KOPT-K1 (cell line): ENCODE measurements around the gene FYB2.

ENCODE experiments used
- H3K27ac ChIP-seq: fragments of 200-600 bp; sonication (generic); 2 replicates; pipeline ENCODE4 v1.5.1; 2016; ENCODE audit warnings: antibody characterized with exemption, mild to moderate bottlenecking, low read depth, low read length; ENCODE audit not compliant: poor library complexity, severe bottlenecking
- H3K36me3 ChIP-seq: fragments of 200-600 bp; sonication (generic); 2 replicates; pipeline ENCODE4 v1.5.1; 2017; ENCODE audit warnings: antibody characterized with exemption, mild to moderate bottlenecking, low read length, moderate library complexity; ENCODE audit not compliant: insufficient read depth
- H3K9me3 ChIP-seq: fragments of 200-600 bp; sonication (generic); 2 replicates; pipeline ENCODE4 v1.5.1; 2017; ENCODE audit warnings: antibody characterized with exemption, low read length, mild to moderate bottlenecking; ENCODE audit not compliant: insufficient read depth, poor library complexity, severe bottlenecking

The FYB2 gene

DNA sequence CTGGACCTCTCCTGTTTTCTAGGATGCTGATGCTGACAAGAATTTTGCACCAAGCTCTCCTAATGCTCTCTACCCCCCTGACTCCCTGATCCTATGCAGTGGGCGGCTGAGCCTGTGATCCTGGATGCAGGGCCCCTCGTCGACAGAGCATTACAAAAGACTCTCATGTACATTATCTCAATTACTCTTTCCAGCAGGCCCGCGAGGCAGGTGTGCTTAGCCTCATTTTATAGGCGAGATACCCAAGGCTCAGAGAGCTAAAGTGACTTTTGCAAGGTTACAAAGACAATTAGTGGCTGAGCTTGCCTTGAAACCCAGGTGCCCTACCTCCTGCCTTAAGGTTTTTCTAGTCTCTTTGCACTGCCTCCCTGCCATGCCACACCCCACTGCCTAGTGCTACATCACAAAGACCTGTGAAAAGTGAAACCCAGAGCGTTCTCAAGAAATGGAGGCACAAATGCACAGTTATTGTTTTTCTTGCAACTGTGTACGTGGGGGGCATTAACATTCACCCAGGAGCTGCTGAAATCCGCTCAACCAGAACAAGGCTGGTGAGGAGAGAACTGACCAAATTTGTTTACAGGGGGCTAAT is 25.4 kb upstream of the FYB2 start:
- Histone ChIP-seq H3K9me3 (no peaks in the 10 kb centered on the region), H3K27ac (no peak overlapping the region), H3K36me3 (no peaks in the 10 kb centered on the region)

GRCh38 chr1:56843544-56843943 is 24.3 kb upstream of the FYB2 start:
- Histone ChIP-seq H3K9me3 (no peaks in the 10 kb centered on the region), H3K36me3 (no peaks in the 10 kb centered on the region), H3K27ac (no peak overlapping the region)

GRCh38 chr1:56838759-56839158 is 19.6 kb upstream of the FYB2 start:
- H3K27ac ChIP-seq = no peak overlapping the region
- no peaks in the 10 kb centered on the region for H3K36me3 ChIP-seq
- H3K9me3 ChIP-seq = no peaks in the 10 kb centered on the region

DNA sequence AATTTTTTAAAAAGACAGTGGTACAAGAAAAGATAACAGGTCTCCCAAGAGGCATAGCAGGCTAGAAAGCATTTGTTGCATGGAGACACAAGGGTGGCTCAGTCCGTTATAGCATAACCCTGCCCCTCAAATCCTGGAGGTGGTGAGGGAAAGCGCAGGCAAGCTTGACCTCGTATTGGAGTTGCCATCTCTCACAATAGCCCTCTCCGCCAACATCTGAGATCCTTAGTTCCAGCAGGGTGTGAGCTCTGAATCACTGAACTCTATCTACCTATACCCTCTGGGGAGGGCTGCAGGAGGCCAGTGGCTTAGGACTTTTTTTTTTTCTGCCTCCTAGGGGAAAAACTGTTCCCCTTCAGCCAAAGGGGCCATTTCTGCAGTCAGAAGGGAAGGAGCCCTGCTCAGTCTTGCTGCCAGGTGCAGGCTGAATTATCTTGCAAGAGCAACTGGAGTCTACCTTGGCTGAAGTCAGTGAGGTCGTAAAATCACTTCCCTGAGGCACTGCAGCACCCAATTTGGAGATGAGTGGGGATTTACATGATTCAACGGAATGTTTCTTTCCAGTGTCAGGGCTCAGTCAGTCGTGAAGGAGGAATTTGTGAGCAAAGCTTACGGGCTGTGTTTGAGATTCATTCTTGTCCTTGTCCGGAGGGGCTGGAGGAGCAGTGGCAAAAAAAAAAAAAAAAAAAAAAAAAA is 18.2 kb upstream of the FYB2 start:
- H3K36me3 ChIP-seq = no peaks in the 10 kb centered on the region
- H3K9me3 ChIP-seq = no peaks in the 10 kb centered on the region
- no peak overlapping the region for H3K27ac ChIP-seq

- H3K9me3 ChIP-seq = no peaks in the 10 kb centered on the region
- H3K27ac ChIP-seq = no peak overlapping the region
- H3K36me3 ChIP-seq = no peaks in the 10 kb centered on the region
Measured at GRCh38 chr1:56836359-56836758, 17.2 kb upstream of the FYB2 start.

- Histone ChIP-seq H3K9me3 (no peaks in the 10 kb centered on the region), H3K27ac (no peak overlapping the region), H3K36me3 (no peaks in the 10 kb centered on the region)
Measured at GRCh38 chr1:56835657-56836056, 16.5 kb upstream of the FYB2 start.

- H3K9me3 ChIP-seq = no peaks in the 10 kb centered on the region
- no peaks in the 10 kb centered on the region for H3K36me3 ChIP-seq
- no peak overlapping the region for H3K27ac ChIP-seq
Measured at GRCh38 chr1:56834137-56834900, 15.1 kb upstream of the FYB2 start.

GRCh38 chr1:56833088-56833487 is 13.9 kb upstream of the FYB2 start:
- no peaks in the 10 kb centered on the region for H3K9me3 ChIP-seq
- H3K27ac ChIP-seq = no peak overlapping the region
- H3K36me3 ChIP-seq = no peaks in the 10 kb centered on the region

- no peaks in the 10 kb centered on the region for H3K36me3 ChIP-seq
- H3K9me3 ChIP-seq = no peaks in the 10 kb centered on the region
- no peak overlapping the region for H3K27ac ChIP-seq
Measured at GRCh38 chr1:56831871-56832693, 12.9 kb upstream of the FYB2 start.

GRCh38 chr1:56830052-56830451 is 10.8 kb upstream of the FYB2 start:
- Histone ChIP-seq H3K27ac (no peak overlapping the region), H3K36me3 (no peaks in the 10 kb centered on the region)

DNA sequence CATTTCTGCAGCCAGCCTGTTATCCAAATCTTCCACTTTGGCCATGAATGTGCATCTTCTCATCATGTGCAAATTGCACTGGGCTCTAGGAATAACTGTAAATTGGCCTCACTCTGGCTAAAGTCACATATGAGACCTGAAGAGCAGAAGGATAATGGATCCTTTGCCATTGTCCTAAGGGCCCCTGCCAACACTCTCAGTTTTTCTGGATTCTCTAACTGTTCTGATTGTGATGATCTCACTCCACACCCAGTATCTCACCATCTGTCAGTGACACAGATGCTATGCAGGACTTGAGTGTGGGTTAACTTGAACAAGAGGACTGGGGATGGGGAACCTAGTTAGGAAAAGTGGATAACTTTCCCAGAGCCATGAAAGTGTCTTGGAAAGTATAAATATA is 8.5 kb upstream of the FYB2 start:
- Histone ChIP-seq H3K9me3 (no peaks in the 10 kb centered on the region), H3K36me3 (no peaks in the 10 kb centered on the region), H3K27ac (no peak overlapping the region)

More at GRCh38 chr1:56830052-56830451, 10.8 kb upstream of the FYB2 start:
- H3K9me3 ChIP-seq = no peaks in the 10 kb centered on the region

DNA sequence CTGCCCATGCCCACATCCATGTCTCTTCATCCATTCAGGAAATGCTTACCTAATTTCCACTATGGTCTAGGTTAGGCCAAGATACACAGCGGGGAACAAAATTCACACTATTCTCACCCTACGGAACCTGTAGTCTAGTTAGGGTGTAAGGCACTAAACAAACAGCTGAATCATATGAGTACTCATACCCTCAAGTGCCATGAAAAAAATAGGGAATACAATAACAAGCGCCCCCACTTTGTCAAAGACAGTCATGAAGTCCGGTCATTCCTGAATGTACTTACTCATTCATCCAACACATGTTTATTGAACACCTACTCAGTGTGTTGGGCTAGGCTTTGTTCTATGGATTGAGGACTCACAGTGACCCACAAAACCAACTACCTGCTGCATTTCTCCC is 6.2 kb upstream of the FYB2 start:
- no peaks in the 10 kb centered on the region for H3K36me3 ChIP-seq
- no peaks in the 10 kb centered on the region for H3K9me3 ChIP-seq

GRCh38 chr1:56824938-56825337 is 5.7 kb upstream of the FYB2 start:
- Histone ChIP-seq H3K27ac (no peak overlapping the region), H3K36me3 (no peaks in the 10 kb centered on the region), H3K9me3 (no peaks in the 10 kb centered on the region)

More for the DNA sequence above, 6.2 kb upstream of the FYB2 start:
- no peak overlapping the region for H3K27ac ChIP-seq

- H3K9me3 ChIP-seq = no peaks in the 10 kb centered on the region
- H3K36me3 ChIP-seq = no peaks in the 10 kb centered on the region
- H3K27ac ChIP-seq = no peak overlapping the region
Measured at GRCh38 chr1:56824271-56824670, 5.1 kb upstream of the FYB2 start.

DNA sequence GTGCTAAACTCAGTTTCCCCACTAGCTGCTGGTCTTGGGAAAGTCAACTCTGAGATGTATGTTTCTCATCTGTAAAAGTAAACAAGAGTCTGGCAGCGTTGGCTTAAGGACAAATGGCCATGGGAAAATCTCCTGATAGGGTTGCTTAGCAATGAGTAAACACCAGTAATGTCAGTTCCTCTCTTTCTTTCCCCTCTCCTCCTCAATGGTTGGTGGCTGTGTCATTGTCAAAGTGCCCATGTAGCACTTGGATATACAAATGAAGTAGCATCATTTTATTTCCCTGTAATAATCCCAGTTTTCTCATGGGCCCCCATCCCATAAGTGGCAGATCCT is 2.2 kb upstream of the FYB2 start:
- H3K27ac ChIP-seq = no peak overlapping the region
- H3K9me3 ChIP-seq = no peaks in the 10 kb centered on the region
- no peaks in the 10 kb centered on the region for H3K36me3 ChIP-seq
